NCI-H1417 (cell line): Measurements from ENCODE around the gene ZC3H18.

Experiments used
- DNase-seq, 3 experiments: peaks; one replicate each; lab custom pipeline; 2025; lab: John Stamatoyannopoulos, UW

ZC3H18 gene

DNA sequence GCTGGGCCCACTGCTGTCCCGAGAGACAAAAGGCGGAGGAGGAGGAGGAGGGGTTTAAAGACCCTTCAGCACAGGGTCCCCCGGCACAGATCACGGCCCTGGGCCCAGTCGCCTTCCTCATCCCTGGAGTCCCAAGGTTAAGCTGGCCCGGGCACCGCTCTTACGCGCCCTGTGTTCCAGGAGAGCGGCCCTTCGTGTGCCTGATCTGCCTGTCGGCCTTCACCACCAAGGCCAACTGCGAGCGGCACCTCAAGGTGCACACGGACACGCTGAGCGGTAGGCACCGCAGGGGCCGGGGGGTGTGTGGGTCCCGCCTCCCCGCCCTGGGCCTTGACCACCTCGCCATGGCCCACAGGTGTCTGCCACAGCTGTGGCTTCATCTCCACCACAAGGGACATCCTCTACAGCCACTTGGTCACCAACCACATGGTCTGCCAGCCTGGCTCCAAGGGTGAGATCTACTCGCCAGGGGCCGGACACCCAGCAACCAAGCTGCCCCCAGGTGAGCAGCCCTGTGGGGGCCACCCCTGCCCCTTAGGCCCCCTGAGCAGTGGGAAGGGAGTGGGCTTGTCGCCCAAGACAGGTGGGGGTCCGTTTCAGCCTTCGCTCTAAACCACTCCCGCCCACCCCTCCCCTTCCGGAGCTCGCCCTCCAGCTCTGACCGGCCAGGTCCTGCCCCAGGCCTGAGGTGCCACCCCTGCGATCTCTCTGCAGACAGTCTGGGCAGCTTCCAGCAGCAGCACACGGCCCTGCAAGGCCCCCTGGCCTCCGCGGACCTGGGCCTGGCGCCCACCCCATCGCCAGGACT is 37.6 kb upstream of the ZC3H18 start:
- no peak for DNase-seq

DNA sequence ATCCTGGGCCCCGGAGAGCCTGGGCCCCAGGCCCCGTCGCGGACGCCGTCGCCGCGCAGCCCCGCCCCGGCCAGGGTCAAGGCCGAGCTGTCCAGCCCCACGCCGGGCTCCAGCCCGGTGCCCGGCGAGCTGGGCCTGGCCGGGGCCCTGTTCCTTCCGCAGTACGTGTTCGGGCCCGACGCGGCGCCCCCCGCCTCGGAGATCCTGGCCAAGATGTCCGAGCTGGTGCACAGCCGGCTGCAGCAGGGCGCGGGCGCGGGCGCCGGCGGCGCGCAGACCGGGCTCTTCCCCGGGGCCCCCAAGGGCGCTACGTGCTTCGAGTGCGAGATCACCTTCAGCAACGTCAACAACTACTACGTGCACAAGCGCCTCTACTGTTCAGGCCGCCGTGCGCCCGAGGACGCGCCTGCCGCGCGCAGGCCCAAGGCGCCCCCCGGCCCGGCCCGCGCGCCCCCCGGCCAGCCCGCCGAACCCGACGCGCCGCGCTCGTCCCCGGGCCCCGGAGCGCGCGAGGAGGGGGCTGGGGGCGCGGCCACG is 36.8 kb upstream of the ZC3H18 start:
- peak in 1 of 3 experiments; percentile 23 for DNase-seq

DNA sequence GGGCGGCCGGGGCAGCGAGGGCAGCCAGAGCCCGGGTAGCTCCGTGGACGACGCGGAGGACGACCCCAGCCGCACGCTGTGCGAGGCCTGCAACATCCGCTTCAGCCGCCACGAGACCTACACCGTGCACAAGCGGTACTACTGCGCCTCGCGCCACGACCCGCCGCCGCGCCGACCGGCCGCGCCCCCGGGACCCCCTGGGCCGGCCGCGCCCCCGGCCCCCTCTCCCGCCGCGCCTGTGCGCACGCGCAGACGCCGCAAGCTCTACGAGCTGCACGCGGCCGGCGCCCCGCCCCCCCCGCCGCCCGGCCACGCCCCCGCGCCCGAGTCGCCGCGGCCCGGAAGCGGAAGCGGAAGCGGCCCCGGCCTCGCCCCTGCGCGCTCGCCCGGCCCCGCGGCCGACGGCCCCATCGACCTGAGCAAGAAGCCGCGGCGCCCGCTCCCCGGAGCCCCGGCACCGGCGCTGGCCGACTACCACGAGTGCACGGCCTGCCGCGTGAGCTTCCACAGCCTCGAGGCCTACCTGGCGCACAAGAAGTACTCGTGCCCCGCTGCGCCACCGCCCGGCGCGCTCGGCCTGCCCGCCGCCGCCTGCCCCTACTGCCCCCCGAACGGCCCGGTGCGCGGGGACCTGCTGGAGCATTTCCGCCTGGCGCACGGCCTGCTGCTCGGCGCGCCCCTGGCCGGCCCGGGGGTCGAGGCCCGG is 36.1 kb upstream of the ZC3H18 start:
- DNase-seq = peak in 1 of 3 experiments; percentile 72

DNA sequence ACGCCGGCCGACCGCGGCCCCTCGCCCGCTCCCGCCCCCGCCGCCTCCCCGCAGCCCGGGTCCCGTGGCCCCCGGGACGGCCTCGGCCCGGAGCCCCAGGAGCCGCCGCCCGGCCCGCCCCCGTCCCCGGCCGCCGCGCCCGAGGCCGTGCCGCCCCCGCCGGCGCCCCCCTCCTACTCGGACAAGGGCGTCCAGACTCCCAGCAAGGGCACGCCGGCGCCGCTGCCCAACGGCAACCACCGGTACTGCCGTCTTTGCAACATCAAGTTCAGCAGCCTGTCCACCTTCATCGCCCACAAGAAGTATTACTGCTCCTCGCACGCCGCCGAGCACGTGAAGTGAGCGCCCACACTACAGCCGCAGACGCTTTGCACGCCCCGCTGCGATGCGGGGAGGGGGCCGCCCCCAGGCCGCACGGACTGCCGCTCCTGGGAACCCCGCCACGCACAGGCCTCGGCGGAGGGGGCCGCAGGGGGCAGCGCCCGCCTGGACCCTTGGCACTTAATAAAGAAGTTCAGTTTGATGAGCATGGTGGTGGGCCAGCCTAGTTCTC is 35.5 kb upstream of the ZC3H18 start:
- DNase-seq = no peak

DNA sequence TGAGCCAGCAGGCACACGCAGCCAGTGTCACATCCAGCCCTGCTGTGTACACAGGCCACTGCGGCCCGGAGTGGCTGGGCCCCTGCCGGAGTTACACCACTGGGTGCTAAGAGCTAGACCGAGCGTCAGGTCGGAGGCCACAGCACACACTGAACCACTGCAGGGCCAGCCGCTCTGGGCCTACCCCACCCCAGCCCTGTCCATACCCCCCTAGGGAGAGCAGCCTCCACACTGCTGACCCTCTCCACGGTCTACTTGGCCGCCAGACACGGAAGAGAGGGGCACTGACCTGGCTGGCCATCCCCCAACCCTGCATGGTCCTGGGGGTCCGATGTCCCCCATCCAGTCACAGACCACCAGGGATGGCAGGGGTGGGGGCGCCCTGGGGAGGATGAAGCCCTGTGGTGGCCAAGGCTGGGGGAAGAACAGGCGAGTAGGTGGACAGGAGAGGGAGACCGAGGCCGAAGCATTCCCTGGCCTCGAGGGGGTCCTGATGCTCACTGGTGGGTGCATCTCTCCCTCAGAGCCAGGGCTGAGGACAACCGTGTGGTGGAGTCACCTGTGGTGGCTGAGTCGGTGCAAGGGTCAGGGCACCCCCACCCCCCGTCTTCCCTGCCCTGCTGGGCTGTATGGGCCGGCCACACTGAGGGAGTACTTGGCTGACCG is 34.9 kb upstream of the ZC3H18 start:
- no peak for DNase-seq

DNA sequence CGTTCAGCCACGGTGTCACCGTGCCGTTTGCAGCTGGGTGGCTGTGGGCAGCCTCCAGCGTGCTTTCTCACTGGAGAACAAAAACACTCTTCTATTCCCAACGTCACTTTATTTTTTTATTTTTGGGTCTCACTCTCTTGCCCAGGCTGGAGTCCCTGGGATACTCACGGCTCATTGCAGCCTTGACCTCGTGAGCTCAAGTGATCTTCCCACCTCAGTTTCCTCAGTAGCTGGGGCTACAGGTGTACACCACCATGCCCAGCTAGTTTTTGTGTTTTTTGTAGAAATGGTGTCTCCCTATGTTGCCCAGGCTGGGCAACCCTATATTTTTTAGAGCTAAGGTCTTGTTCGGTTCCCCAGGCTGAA is 34.4 kb upstream of the ZC3H18 start:
- DNase-seq = no peak

DNA sequence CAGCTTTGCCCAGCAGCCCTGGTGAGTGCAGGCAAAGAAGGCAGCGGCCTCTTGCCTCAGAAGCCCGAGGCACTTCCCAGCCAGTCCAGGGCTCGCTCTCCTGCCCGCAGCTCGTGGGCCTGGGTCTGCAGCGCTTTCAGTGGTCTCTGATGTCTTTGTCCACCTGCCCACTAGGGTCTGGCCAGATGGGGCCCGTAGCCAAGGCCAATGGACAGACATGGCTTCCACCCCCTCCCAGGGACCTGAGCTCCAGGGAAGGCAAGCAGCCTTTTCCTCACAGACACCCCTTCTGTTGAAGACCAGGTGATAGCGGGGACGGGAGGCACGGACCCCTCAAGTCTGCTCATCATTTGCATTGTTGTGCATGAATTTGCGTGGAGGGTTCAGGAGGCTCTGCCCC is 33.7 kb upstream of the ZC3H18 start:
- no peak for DNase-seq

DNA sequence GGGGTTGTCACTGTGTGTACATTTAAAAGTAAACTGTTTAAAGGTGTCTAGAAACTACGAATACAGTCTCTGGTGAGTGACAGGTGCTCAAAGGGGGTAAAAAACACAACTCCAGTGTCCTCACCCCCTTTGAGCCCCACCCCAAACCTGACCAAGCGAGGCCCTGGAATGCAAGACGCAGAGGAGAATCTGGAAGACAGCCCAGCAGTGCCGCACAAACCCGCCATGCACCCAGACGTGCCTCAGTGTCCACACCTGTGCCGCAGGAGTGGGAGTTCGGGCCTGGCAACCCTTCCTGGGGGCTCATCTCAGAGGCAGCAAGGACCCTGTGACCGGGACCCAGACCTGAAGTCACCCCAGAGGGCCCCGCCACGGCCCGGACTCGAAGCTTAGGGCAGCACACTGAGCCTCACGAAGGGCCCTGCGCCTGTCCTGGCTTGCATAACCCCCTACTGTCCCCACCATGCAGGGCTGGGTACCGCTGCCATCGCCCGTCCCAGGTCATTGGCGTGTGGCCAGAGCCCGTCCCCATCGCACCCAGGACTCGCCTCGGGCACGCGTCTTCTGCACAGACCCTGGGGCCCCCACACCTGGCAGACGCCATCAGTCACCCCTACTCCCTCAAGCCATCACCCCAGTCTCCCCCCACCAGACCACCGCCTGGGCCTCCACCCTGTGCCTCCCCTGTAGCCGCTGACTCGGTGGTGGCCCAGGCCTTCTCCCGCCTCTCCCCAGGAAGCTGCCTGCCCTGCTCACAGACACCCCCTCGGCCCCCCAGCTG is 33.0 kb upstream of the ZC3H18 start:
- DNase-seq = no peak

DNA sequence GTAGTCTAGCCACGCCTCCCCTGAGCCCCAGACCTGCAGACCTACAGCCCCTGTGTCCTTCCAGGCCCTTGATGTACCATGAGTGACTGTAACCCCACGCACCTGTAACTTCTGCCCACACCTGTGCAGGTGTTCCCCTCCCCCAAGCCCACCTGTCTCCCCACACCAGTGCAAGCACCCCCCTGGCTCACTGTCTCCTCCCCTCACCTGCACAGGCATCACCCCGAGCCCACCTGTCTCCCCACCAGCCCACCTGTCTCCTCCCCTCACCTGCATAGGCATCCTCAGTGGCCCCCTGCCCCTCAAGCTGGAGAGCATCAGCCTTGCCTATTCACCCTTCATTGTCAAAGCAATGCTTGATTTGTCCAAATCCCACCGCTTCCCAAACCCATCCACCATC is 32.3 kb upstream of the ZC3H18 start:
- DNase-seq = no peak

DNA sequence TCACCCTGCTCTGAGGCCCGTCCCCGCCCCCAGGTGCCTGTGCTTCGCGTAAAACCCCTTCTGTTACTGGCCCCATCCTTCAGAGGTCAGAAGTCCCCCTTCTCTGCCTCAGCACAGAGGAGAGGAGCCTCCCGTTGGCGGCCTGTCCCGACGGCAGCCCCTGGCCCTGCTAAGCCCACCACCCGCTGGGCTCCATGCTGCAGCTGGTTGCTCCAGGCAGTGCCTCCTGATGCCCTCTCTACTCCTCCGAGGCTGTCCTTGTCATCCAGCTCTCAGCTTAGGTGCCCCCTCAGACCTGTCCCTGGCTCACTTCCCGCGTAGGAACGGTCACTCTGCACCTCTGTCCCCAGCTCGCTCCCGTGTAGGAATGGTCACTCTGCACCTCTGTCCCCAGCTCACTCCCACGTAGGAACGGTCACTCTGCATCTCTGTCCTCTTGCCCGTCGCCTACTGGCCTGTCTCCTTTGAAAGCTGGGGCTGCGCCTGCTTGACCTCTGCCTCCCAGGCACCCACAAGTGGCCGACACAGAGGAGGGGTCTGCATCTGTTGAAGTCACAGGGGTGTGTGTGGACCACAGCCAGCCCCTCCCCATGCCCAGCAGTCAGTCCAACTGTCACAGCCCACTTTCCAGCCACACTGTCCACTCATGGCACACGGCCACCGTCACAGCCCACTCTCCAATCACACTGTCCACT is 31.7 kb upstream of the ZC3H18 start:
- peak in 1 of 3 experiments; percentile 28 for DNase-seq

DNA sequence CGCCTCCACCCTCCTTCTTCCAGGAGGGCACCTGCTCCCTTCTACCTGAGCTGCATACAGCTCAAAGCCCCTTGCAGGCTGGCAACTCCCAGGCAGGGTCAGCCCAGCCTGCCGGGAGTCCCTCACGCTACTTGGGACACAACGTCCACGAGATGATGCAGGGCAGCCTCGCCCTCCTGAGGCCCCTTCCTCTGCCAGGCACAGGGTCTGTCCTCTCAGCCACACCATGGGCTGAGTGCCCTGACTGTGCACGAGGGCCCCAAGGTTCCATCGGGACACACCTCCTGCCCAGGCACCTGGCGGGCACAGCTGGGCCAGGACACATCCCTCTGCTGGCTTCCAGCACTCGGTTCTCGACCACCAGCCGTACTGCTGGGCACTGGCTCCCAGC is 30.9 kb upstream of the ZC3H18 start:
- DNase-seq = no peak

DNA sequence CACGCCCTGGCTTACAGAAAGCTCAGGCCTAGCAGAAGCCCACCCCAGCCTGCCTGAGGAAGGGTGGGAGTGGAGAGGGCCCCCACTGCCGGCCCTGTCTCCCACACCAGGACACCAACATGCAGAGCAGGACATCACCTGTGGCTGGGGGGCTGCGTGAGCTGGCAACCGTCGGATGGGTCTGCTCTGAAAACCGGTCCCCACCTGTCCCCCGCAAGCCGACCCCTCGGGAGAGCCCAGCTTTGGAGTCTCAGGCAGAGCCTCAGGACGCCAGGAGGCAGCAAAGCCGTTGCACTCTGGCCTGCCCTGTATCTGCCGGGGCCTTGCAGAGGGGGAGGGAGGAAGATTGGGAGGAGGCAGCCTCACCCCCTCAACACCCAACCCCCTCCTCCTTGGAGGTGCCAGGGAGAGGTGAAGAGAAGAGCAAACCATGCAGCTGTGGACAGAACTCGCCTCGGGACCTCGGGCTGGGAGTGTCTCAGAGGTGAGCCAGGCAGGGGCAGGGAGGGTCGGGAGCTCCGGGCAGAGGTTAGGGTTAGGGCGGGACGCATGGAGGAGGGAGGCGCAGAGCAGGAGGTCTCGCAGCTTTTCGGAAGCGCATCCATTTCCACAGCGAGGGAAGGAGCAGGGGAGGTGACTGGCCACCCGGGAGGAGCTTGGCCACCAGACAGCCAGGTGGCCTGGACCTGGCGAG is 30.4 kb upstream of the ZC3H18 start:
- DNase-seq = no peak

DNA sequence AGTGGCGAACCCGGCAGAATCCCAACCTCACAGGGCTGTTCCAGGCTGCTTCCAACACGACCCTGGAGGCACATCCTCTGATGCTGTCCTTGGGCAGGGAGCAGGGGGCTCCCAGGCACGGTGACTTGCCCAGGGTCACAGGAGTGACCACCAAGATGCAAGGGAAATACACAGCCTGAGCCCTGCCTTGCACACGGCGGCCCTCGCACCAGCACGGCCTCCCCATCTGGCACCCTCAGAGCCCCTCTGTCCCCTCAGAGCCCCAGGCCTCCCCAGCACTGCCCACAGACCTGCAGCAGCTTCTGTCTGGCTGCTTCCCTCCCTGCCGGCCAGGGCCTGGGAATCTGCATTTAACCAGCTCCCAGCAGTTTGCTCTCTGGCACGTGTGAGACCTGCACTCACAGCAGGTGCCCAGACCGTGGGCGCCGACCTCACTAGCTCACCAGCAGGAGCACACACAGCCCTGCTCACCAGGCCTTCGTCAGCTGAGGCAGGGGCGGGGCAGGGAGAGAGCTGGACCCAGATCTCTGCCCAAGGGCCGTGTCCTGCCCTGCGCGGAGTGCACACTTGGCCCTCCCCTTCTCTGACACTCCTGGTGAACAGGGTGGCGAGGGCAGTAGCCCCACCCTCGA is 29.7 kb upstream of the ZC3H18 start:
- DNase-seq = no peak

DNA sequence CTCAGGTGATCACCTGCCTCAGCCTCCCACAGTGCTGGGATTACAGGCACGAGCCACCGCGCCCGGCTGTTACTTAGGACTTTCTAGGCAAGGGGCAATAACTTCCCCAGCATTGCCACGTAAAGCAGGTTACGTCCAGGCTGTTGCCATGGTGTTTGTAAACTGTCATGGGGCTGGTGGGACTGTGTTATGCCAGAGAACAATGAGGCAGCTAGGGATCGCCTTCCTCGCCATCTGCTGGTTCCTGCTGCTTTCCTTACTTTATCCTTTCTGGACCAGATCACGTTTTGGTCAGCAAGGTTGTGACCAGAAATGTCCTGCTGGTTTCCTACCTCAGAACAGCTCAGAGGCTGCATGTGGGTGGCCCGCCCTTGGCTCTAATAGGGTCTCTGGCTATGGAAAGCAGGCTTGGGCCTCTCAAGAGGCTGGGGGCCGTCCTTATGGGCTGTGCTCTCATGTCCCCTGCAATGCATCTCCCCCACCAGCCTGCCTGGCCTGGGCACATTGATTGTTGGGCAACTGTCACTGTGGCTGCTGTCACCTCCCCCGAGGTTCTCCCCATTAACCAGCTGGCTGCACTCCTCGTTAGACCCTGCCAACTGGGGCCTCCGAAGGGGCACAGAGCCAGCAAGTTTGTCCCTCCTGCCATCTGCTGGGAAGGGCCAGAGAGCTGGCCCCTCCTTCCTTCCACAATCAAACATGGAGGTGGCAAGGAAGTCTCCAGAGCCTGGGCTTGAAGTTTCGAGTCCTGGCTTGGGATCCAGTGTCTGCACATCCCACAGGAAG is 28.2 kb upstream of the ZC3H18 start:
- DNase-seq = no peak

DNA sequence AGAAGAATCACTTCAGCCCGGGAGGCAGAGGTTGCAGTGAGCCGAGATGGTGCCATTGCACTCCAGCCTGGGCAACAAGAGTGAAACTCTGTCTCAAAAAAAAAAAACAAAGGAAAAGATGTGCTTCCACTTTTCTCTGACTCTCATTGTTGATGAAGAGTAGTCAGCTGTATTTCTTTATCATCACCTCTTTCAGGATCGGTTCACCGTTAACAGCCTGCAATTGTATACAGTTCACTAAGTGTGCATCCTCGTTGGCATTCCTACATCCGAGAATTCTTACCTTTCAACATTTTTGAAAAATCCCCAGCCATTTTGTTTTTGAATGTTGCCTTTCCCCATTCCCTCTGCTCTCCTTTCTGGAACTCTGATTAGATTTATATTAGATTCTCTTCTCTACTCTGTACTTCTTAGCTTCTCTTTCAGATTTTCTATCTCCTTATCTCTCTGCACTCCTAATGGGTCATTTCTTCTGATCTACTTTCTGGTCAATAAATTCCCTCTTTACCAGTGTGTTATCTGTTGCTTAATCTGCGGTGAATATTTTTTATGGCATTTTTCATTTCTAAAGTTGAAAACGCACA is 26.9 kb upstream of the ZC3H18 start:
- DNase-seq = no peak

DNA sequence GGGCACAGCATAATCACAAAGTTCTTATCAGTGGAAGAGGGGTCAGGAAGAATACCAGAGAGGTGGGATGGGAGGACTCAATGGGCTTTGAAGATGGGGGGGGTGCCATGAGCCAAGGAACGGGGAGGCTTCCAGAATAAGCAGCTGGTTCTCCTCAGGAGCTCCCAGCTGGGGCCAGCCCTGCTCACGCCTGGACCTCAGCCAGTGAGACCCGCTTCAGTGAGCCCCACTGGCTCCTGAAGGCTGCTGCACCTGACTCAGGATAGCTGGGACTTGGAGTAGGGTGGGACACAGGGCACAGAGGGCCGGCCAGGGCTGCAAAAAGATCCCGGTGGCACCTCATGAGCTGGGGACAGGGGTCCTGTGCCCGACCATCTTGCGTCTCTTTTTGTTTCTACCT is 24.4 kb upstream of the ZC3H18 start:
- DNase-seq = no peak

DNA sequence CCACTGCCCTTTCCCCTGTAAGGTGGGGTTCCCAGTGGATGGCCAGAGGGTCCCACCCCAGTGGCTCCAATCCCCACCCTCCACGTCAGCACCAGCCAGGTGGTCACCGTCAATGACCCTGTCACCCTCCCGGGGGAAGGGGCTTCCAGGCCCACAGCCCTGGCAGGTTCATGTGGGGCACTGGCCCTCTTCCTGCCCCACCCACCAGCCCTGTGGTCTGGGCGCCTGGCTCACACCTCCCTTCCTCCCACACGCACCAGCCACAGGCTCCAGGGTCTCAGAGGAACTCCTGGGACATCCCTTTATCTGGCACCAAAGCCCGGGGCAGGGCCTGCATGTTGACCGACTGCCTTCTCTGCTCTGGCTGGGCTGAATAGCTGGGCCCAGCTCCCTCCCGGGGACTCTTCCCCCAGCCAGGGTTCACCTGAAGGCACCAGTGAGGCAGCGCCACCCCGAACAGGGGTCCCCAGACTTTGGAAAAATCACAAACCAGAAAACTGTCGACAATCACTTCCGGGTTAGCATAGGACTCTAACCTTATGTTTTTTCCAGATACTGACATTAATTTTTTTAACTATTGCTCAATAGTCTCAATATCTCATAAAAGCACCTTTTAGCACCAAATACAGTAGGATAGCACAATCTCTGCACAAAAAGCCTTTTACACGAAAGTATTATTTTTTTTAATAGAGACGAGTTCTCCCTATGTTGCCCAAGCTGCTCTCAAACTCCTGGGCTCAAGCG is 21.9 kb upstream of the ZC3H18 start:
- no peak for DNase-seq

DNA sequence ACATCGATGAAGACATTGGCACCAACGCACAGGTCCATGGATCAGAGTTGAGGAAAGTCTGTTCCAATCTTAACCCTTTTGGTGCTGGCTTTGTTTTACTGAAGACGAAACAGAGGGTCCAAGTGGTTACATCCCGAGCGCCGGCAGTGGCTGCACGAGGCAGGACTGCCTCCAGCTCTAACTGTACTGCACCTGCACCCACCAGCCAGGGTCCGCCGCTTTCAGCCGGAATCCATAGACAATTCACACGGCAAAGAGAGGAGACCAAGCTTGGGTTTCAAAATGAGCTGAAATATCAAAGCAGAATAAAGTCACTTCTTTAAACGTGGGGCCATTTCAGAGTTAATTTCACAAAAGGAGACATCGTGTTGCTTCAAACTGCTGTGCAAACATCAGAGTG is 21.2 kb upstream of the ZC3H18 start:
- peak in 1 of 3 experiments; percentile 5 for DNase-seq
